K562 (cell line): ENCODE data around the gene ZNF587. TPM values are rescaled to one million over a fixed set of nuclear protein-coding genes. Genes with fewer than 3 reads are reported as not detected.
"Not testable (repeated sequence)": the region's sequence is repeated elsewhere in the genome, so short reads cannot be mapped to it uniquely, and the experiment has no call there.

ENCODE experiments used
- ATAC-seq: fragments of 200-7000 bp; cut with Tn5 transposase; 3 replicates; pipeline ENCODE4 v1.9.1; 2020; ENCODE audit warnings: moderate library complexity
- BruUV-seq: library from RNA; stranded (reverse); fragments of 400-500 nt; replicated peaks from 2 replicates; lab custom pipeline; 2021; lab: Mats Ljungman, UMichigan
- CTCF ChIA-PET: fragments of 300-600 bp; formaldehyde crosslinking; extraction: SDS; loops from one replicate; lab custom pipeline; 2021; ENCODE audit warnings: low intra/inter-chr PET ratio; lab: Yijun Ruan, JAX
- POLR2A ChIA-PET: fragments of 300-600, 350-650 bp; sonication (Branson Sonifier 250); formaldehyde crosslinking; extraction: SDS; loops from one replicate; lab custom pipeline; 2021; ENCODE audit warnings: antibody characterized with exemption, inconsistent platforms; lab: Yijun Ruan, JAX
- DNase-seq, 4 experiments: peaks; one replicate each; pipeline versions ENCODE4 v3.0.0 to v3.0.0-alpha.2; 2011 to 2018; ENCODE audit warnings: low spot score in 3 of 4, mixed read lengths in 3 of 4; ENCODE audit errors: extremely low read depth in 1 of 4
- FAIRE-seq: peaks from 2 replicates; lab custom pipeline; 2011; peaks lifted over from hg19 to GRCh38; lab: Jason Lieb, UNC
- H2AFZ ChIP-seq: 2 replicates; pipeline ENCODE4 v1.6.0; 2011; ENCODE audit warnings: low read depth, low read length, control low read depth, inconsistent platforms
- H3K27ac ChIP-seq: fragments of 200-600 bp; 3 replicates; pipeline ENCODE4 v1.8.0; 2011; ENCODE audit warnings: low read depth, mild to moderate bottlenecking, control low read depth, inconsistent platforms, low read length, moderate library complexity, mixed read lengths; ENCODE audit errors: extremely low read depth
- H3K27me3 ChIP-seq, 2 experiments: fragments of 300-600 bp in 1 of 2; 2 replicates in 1 of 2; 3 replicates in 1 of 2; pipeline versions ENCODE4 v1.6.0 to v1.8.0; 2011; ENCODE audit warnings: inconsistent platforms in 2 of 2, low read length in 2 of 2, mild to moderate bottlenecking in 1 of 2, mixed read lengths in 1 of 2, moderate library complexity in 1 of 2; ENCODE audit not compliant: control insufficient read depth in 2 of 2, insufficient read depth in 2 of 2
- H3K36me3 ChIP-seq: fragments of 300-600 bp; 3 replicates; pipeline ENCODE4 v1.8.0; 2011; ENCODE audit warnings: mild to moderate bottlenecking, low read length, inconsistent platforms; ENCODE audit not compliant: control insufficient read depth, insufficient read depth
- H3K4me1 ChIP-seq, 2 experiments: fragments of 200-600 bp in 1 of 2; replicated peaks in 1 of 2; 2 replicates in 1 of 2; 3 replicates in 1 of 2; pipeline versions ENCODE4 v1.5.1 to v1.8.0; 2011; ENCODE audit warnings: inconsistent platforms in 2 of 2, low read length in 2 of 2, mild to moderate bottlenecking in 1 of 2, mixed read lengths in 1 of 2, moderate library complexity in 1 of 2; ENCODE audit not compliant: control insufficient read depth in 2 of 2, insufficient read depth in 2 of 2
- H3K4me2 ChIP-seq: 2 replicates; pipeline ENCODE4 v1.6.1; 2011; ENCODE audit warnings: low read length, control low read depth, inconsistent platforms, mixed read lengths; ENCODE audit not compliant: insufficient read depth
- H3K4me3 ChIP-seq: fragments of 200-600 bp; sonication (generic), shearing (Covaris generic); 2 replicates; pipeline ENCODE4 v1.5.1; 2016; ENCODE audit warnings: control low read depth, inconsistent platforms
- H3K79me2 ChIP-seq: fragments of 200-600 bp; 3 replicates; pipeline ENCODE4 v1.8.0; 2011; ENCODE audit warnings: low read length, inconsistent platforms; ENCODE audit not compliant: control insufficient read depth, insufficient read depth
- H3K9ac ChIP-seq, 2 experiments: 2 replicates each; pipeline versions ENCODE4 v1.6.0 to v1.6.1; 2011; ENCODE audit warnings: low read depth in 2 of 2, low read length in 2 of 2, control low read depth in 1 of 2, inconsistent platforms in 1 of 2, mild to moderate bottlenecking in 1 of 2, mixed read lengths in 1 of 2; ENCODE audit not compliant: insufficient read depth in 1 of 2
- H3K9me1 ChIP-seq: one replicate; pipeline ENCODE4 v1.6.0; 2011; ENCODE audit warnings: inconsistent platforms, mild to moderate bottlenecking, low read length, moderate library complexity; ENCODE audit not compliant: control insufficient read depth, insufficient read depth
- H3K9me3 ChIP-seq: replicated peaks from 2 replicates; pipeline ENCODE4 v1.5.1; 2011; ENCODE audit warnings: low read depth, low read length, inconsistent platforms; ENCODE audit not compliant: control insufficient read depth, insufficient read depth
- H4K20me1 ChIP-seq: replicated peaks from 2 replicates; pipeline ENCODE4 v1.6.1; 2011; ENCODE audit warnings: low read length, inconsistent platforms, mixed read lengths; ENCODE audit not compliant: control insufficient read depth, insufficient read depth
- WGBS: fragments of 100-300 bp; shearing (Covaris generic); methylation state at CpG from one replicate; pipeline ENCODE4 v1.1.6; 2016; ENCODE audit warnings: low coverage, mixed read lengths; ENCODE audit not compliant: insufficient coverage; ENCODE audit errors: missing lambda C conversion rate; 5-methylcytosine and 5-hydroxymethylcytosine counted together
- in situ Hi-C: fragments of 300-500 bp; cut with MboI; formaldehyde crosslinking; loops from 4 replicates; pipeline ENCODE4 v1.15.0; 2018; ENCODE audit warnings: inconsistent platforms, mixed read lengths
- intact Hi-C: fragments of 100-400 bp; cut with micrococcal nuclease; formaldehyde crosslinking; loops from 2 replicates; pipeline ENCODE4 v1.14.2; 2022
- polyA plus RNA-seq, 8 experiments: library from polyadenylated mRNA; depleted of rRNA in 4 of 8; stranded (reverse) in 5 of 8; unstranded in 3 of 8; fragments of >200 nt; fragmentation: Nextera tagmentation in 2 of 8; fragmentation: Illumina TruSeq in 1 of 8; extraction: Ambion mirVana in 2 of 8; extraction: Trizol in 1 of 8; gene quantifications; 2 replicates each; pipeline versions ENCODE4 v1.2.1 to v1.2.3, GENCODE V29; 2011 to 2014; ENCODE audit warnings: inconsistent platforms in 1 of 8, missing spikeins in 1 of 8
- total RNA-seq, 7 experiments: library from RNA; depleted of rRNA in 6 of 7; stranded (reverse); fragments of >200 nt in 6 of 7; fragmentation: Illumina TruSeq in 2 of 7; extraction: Trizol in 2 of 7; gene quantifications; 2 replicates each; pipeline versions ENCODE4 v1.2.1 to v1.2.3, GENCODE V29; 2011 to 2021; ENCODE audit warnings: low replicate concordance in 1 of 7
- TF ChIP-seq, protein P1 (sequence below): fragments of 250-450 bp; sonication (Bioruptor Pico); IDR thresholded peaks from 2 replicates; pipeline ENCODE4 v1.5.0; 2021; ENCODE audit warnings: mild to moderate bottlenecking, borderline replicate concordance

The ZNF587 gene
- total and polyA plus RNA-seq, 9 of the 15 experiments (the other 6 are each of a cell fraction or from before 2014, with no cell fraction given), result 3.2 to 42.0 (median 24.9) TPM

DNA sequence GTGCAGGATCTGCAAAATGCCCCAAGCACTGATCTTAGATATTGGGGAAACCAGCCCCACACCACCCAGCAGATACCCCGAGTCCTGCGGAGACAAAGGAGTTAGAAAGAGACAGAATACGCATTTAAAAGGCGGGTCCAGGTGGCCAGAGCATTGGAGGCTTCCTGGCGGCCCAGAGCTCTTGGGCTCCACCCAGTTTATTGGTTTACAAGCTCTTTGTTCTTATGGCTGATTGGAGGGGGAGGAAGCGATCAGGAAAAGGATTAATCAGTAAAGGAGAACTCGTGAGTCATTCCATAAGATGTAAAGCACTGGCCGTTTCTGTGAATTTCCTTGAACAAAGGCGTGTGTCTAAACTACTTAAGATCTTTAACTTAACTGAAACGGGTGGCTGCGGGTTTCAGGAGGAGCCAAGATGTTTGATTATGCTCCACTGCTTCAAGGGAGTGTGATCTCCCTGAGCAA lies 926 bp downstream of the ZNF587 start (continued):
- TF ChIP-seq, protein P1, sequence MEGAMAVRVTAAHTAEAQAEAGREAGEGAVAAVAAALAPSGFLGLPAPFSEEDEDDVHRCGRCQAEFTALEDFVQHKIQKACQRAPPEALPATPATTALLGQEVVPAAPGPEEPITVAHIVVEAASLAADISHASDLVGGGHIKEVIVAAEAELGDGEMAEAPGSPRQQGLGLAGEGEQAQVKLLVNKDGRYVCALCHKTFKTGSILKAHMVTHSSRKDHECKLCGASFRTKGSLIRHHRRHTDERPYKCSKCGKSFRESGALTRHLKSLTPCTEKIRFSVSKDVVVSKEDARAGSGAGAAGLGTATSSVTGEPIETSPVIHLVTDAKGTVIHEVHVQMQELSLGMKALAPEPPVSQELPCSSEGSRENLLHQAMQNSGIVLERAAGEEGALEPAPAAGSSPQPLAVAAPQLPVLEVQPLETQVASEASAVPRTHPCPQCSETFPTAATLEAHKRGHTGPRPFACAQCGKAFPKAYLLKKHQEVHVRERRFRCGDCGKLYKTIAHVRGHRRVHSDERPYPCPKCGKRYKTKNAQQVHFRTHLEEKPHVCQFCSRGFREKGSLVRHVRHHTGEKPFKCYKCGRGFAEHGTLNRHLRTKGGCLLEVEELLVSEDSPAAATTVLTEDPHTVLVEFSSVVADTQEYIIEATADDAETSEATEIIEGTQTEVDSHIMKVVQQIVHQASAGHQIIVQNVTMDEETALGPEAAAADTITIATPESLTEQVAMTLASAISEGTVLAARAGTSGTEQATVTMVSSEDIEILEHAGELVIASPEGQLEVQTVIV (CRISPR knock-in tag), result no peak

DNA sequence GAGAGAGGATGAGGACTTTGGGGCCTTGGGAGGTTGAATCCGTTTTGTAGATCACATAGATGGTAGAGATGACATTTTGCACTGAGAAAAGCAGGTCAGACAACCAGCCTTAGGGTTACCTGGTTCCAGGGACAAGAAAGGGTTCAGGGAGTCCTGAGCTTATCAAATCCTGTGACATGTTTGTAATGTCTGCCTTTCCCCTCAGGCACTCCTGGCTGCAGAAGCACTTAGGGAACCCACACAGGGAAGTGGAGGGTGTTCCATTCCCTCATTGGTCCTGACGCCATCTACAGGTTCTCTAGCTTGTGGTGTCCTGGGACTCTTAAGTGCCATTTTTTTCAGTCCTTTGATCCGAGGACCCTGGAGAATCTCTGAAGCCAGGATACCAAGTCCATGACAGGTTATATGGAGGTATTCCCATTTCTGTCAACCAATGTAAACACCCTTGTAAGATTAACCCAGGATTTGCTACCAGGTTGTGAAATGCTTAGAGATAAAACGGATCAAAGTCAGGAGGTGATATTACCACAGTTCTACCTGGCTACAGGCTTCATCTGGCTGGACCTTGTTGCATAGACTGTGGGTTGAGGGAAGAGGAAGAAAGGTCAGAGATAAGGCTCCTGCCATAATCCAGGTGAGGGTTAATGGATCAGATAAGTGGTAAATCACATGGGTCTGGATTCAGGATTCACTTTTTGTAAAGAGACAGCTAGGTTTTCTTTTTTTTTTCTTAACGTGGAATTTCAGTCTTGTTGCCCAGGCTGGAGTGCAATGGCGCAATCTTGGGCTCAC lies 2.3 kb downstream of the ZNF587 start:
- H3K27me3 ChIP-seq, intact Hi-C loops, ATAC-seq, H3K9ac ChIP-seq, in situ Hi-C loops, H3K9me3 ChIP-seq, DNase-seq, H3K4me2 ChIP-seq, H3K4me1 ChIP-seq, H3K27ac ChIP-seq, H3K9me1 ChIP-seq, H2AFZ ChIP-seq, H3K4me3 ChIP-seq, H4K20me1 ChIP-seq, BruUV-seq, CTCF ChIA-PET: not testable (repeated sequence)
- FAIRE-seq, result peak; percentile 52
- peaks cover 41% of the 10 kb centered on the region for H3K79me2 ChIP-seq
- 93% methylated on average over 3 of the region's 6 CpGs for WGBS
- POLR2A ChIA-PET, result interaction anchor here (1.3 kb wide), 1 partner anchor 10 kb away, joined by 5 read pairs; no protein-coding TSS in a partner anchor
- H3K36me3 ChIP-seq, result peaks cover 46% of the 10 kb centered on the region; the same call in 2 of the 3 replicates

DNA sequence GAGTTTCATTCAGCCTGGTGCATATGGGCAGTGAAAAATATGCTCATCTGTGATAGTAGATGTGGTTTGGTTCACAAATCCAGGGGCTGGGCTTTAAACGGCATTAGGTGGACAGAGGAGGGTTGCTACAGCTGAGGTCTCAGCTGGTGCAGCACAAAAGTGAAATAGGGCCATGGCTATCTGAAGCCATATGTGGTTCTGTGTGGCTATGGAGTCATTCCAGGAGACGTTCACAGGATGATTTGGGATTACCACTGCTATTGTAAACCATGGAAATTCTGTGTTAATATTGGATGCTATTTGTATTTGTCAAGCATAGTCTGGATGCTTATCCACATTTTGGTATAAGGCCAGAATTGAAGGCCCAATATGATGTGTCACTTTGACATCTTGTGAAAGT lies 4.5 kb downstream of the ZNF587 start:
- H3K9me3 ChIP-seq, H3K9ac ChIP-seq, in situ Hi-C loops, CTCF ChIA-PET, POLR2A ChIA-PET, ATAC-seq, H3K4me3 ChIP-seq, H3K27me3 ChIP-seq, intact Hi-C loops, H3K4me1 ChIP-seq, H3K27ac ChIP-seq, H3K4me2 ChIP-seq, H2AFZ ChIP-seq, FAIRE-seq, BruUV-seq, H4K20me1 ChIP-seq, H3K9me1 ChIP-seq, DNase-seq: not testable (repeated sequence)
- Histone ChIP-seq H3K36me3 (peaks cover 62% of the 10 kb centered on the region; the same call in 2 of the 3 replicates), H3K79me2 (peaks cover 39% of the 10 kb centered on the region)
- WGBS, result 100% methylated on average over 1 of the region's 2 CpGs
